Prostate gland (tissue), 2 donors: ENCODE measurements around the gene NTN5. TPM values are rescaled to one million over a fixed set of nuclear protein-coding genes. Genes with fewer than 3 reads are reported as not detected.
A peak's percentile ranks its signal among the peaks of the same experiment; 100 is the strongest.
"Not testable (repeated sequence)": the region's sequence is repeated elsewhere in the genome, so short reads cannot be mapped to it uniquely, and the experiment has no call there.

ENCODE experiments used
- DNase-seq: peaks from one replicate; pipeline ENCODE4 v3.0.0-alpha.2; 2019; ENCODE audit warnings: low spot score
- H3K27ac ChIP-seq, 2 donors: fragments of 200-600 bp; sonication (generic); 2 replicates each; pipeline ENCODE4 v1.5.1; 2017 to 2019
- H3K27me3 ChIP-seq: fragments of 200-600 bp; sonication (generic); replicated peaks from 2 replicates; pipeline ENCODE4 v1.5.1; 2019; ENCODE audit not compliant: insufficient read depth
- H3K36me3 ChIP-seq, 2 donors: fragments of 200-600 bp; sonication (generic); 1 replicate in 1 of 2; 2 replicates in 1 of 2; pipeline versions ENCODE4 v1.5.1 to v1.8.1; 2017 to 2019
- H3K4me1 ChIP-seq: fragments of 200-600 bp; sonication (generic); replicated peaks from 2 replicates; pipeline ENCODE4 v1.5.1; 2019
- H3K4me3 ChIP-seq, 2 donors: fragments of 200-600 bp; sonication (generic); 2 replicates each; pipeline ENCODE4 v1.5.1; 2017 to 2019
- H3K9me3 ChIP-seq: fragments of 200-600 bp; sonication (generic); 2 replicates; pipeline ENCODE4 v1.5.1; 2017
- POLR2A ChIP-seq: fragments of 450-650 bp; IDR thresholded peaks from one replicate; pipeline ENCODE4 v1.6.1; 2016; ENCODE audit warnings: antibody characterized with exemption, mild to moderate bottlenecking
- POLR2AphosphoS5 ChIP-seq: sonication (generic); formaldehyde crosslinking; IDR thresholded peaks from one replicate; pipeline ENCODE4 v1.6.1; 2017; ENCODE audit warnings: antibody characterized with exemption
- WGBS: methylation state at CpG from one replicate; pipeline ENCODE4 v1.1.5; 2018; 5-methylcytosine and 5-hydroxymethylcytosine counted together
- intact Hi-C: fragments of 100-400 bp; cut with DNase I; formaldehyde crosslinking; loops from one replicate; pipeline ENCODE4 v1.14.2; 2022
- total RNA-seq, 2 donors: library from RNA; depleted of rRNA; stranded (reverse); fragments of >200 nt; gene quantifications; one replicate each; pipeline ENCODE4 v1.1.0, GENCODE V29; 2016
- TF ChIP-seq, protein P1 (sequence below), 4 experiments: fragments of 200-600 bp in 2 of 4; fragments of 450-650 bp in 2 of 4; sonication (generic) in 2 of 4; IDR thresholded peaks; 1 replicate in 3 of 4; 2 replicates in 1 of 4; pipeline ENCODE4 v1.5.1; 2016 to 2019; ENCODE audit warnings: antibody characterized with exemption in 4 of 4, mild to moderate bottlenecking in 2 of 4, moderate library complexity in 2 of 4

NTN5 gene
- total RNA-seq, 2 donors from 2014 or later: 0.91 to 2.6 TPM

DNA sequence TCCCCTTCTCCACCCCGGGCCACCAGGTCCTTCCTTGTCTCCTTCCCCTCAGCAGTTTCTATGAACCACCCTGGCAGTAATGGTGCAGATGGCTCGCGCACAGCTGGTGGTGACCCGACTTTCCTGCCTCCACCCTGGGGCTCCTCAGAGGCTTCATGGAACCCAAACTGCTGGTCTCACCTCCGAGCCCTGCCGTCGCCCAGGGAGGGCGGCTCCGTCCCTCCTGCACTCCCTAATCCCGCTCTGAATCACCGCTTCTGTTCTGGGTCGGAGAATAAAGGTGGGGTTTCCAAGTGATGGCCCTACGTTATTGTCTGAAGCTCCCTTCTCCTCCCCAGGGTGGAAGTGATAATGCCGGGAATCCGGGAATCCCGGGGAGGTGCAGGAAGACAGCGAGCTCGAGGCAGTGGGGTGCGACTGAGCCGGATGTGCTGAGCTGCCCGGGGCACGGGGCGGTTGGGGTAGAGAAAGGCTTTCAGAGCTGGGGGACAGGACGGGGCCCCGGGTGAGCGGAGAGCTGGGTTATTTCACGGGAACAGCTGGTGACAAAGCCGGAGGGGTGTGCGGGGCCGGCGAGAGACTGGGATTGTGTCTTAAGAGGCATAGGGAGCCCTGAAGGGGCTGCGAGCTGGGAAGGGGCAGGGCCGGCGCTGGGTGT lies 23.7 kb upstream of the NTN5 start:
- H3K27ac ChIP-seq: no peak overlapping the region
- H3K4me1 ChIP-seq: no peaks in the 10 kb centered on the region
- TF ChIP-seq, protein P1, sequence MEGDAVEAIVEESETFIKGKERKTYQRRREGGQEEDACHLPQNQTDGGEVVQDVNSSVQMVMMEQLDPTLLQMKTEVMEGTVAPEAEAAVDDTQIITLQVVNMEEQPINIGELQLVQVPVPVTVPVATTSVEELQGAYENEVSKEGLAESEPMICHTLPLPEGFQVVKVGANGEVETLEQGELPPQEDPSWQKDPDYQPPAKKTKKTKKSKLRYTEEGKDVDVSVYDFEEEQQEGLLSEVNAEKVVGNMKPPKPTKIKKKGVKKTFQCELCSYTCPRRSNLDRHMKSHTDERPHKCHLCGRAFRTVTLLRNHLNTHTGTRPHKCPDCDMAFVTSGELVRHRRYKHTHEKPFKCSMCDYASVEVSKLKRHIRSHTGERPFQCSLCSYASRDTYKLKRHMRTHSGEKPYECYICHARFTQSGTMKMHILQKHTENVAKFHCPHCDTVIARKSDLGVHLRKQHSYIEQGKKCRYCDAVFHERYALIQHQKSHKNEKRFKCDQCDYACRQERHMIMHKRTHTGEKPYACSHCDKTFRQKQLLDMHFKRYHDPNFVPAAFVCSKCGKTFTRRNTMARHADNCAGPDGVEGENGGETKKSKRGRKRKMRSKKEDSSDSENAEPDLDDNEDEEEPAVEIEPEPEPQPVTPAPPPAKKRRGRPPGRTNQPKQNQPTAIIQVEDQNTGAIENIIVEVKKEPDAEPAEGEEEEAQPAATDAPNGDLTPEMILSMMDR (IDR thresholded peaks at IDR 0.05): no peak
- TF ChIP-seq POLR2AphosphoS5: no peak
- no peak for TF ChIP-seq POLR2A
- WGBS: 13% methylated on average over 33 of the region's 34 CpGs
- no peaks in the 10 kb centered on the region for H3K27me3 ChIP-seq
- no peaks in the 10 kb centered on the region for H3K36me3 ChIP-seq
- intact Hi-C loops: no loop called here
- no peak for DNase-seq
- H3K4me3 ChIP-seq: peak overlapping the region in 1 of 2 donors; percentile 4
- H3K9me3 ChIP-seq: no peaks in the 10 kb centered on the region

DNA sequence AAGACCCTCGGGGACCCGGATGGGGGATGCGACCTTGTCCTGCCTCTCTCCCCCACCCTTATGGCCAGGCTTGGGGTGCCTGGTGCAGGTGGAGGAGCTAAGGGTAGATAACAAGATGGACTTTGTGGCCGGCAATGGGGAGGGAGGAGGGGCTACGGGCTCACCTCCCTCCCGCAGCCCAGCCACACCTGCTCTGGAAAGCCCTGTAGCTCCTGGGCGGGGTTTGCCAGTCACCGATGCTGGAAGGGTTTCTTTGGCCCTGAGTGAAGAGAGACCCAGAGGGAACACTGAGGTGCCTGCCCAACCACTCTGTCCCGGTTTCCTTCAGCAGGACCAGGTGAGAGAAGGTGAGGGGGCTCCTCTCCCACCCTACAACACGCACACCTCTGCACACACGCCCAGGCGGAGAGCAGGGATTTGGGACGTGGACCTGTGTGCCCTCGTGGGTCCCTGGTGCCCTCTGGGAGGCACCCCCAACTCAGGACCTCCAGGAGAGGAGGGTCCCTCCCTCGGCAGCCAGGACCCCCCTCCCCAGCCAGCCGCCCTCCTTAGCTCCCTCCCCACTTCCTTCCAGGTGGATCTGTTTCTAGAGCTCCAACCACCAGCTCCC lies 23.0 kb upstream of the NTN5 start, which contains the start of gene FUT2:
TSS of gene FUT2 (plus strand) at position 229 of the 610 bp plus-strand sequence. CDS start 6,986 bp downstream, outside the sequence.
- TF ChIP-seq, protein P1 (IDR thresholded peaks at IDR 0.05): no peak
- TF ChIP-seq POLR2AphosphoS5: no peak
- TF ChIP-seq POLR2A: peak; percentile 61
- H3K27ac ChIP-seq: no peak within 1 kb of the TSS
- intact Hi-C loops: no loop called here
- no peaks in the 10 kb centered on the region for H3K36me3 ChIP-seq
- no peak for DNase-seq
- WGBS: 30% methylated on average over 15 of the region's 16 CpGs
- H3K4me1 ChIP-seq: no peaks in the 10 kb centered on the region
- no peaks in the 10 kb centered on the region for H3K9me3 ChIP-seq
- H3K4me3 ChIP-seq: peak within 1 kb of the TSS in 1 of 2 donors; percentile 4
- H3K27me3 ChIP-seq: no peaks in the 10 kb centered on the region

DNA sequence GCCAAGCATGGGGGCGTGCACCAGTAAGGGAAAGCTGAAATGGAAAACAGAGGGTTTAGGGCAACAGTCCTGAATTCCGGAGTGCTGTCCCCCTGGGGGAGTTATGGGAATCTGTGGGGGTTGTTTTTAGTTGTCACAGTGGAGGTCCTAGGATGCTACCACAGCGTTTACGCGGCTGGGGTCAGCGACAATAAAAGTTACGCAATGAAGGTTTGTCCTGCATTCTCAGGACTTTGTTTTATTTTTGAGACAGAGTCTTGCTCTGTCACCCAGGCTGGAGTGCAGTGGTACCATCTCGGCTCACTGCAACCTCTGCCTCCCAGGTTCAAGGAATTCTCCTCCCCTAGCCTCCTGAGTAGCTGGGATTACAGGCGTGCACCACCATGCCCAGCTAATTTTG lies 20.8 kb upstream of the NTN5 start:
- H3K4me1 ChIP-seq, H3K36me3 ChIP-seq, H3K27ac ChIP-seq, H3K9me3 ChIP-seq, DNase-seq, intact Hi-C loops, H3K27me3 ChIP-seq, H3K4me3 ChIP-seq: not testable (repeated sequence)
- 88% methylated on average over 9 of the region's 9 CpGs for WGBS

DNA sequence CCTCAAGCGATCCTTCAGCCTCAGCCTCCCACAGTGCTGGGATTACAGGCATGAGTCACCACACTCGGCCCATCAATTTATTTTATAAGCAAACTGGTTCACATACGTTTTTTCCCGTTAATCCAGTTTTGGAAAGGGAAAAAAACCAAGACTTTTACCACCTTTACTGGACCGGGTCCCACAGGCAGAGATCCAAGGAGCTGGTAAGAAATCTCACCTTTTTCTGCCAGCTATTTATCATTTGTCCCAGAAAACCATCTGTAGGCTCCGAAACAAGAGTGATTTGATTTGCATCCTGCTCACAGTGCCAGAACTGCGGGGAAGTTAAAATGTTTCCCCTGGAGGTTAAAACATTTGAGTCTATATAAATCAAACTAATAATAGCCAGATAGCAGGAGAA lies 16.6 kb upstream of the NTN5 start:
- intact Hi-C loops: no loop called here
- peak; percentile 33 for DNase-seq
- Histone ChIP-seq H3K36me3 (no peaks in the 10 kb centered on the region), H3K4me1 (no peaks in the 10 kb centered on the region), H3K9me3 (no peaks in the 10 kb centered on the region), H3K4me3 (no peak overlapping the region), H3K27me3 (no peaks in the 10 kb centered on the region), H3K27ac (peak overlapping the region in 1 of 2 donors; percentile 35)
- WGBS: 31% methylated on average over 7 of the region's 7 CpGs
- TF ChIP-seq POLR2A (no peak), POLR2AphosphoS5 (peak; percentile 35)

DNA sequence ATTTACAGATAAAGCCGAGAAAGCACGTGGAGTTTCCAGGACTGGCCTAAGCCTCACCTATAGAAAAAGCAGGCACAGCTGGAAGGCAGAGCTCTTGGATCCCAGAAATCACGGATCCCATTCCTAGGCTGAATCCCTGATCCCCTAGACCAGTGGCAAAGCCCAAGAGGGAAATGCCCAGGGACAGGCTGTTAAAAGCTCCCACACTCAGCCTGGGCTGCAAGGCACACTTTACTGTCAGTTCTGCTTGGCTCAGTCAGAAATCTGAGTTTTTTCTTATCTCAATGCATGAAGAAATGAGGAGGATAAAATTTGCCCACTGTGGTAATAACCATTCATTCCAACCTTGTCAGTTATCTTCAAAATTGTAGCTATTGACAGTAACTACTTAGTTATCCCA lies 15.0 kb upstream of the NTN5 start:
- Histone ChIP-seq H3K27me3 (no peaks in the 10 kb centered on the region), H3K36me3 (no peaks in the 10 kb centered on the region), H3K4me1 (no peaks in the 10 kb centered on the region), H3K9me3 (no peaks in the 10 kb centered on the region), H3K27ac (no peak overlapping the region), H3K4me3 (no peak overlapping the region)
- intact Hi-C loops: no loop called here
- no peak for DNase-seq
- TF ChIP-seq POLR2AphosphoS5: no peak
- TF ChIP-seq, protein P1 (IDR thresholded peaks at IDR 0.05): no peak
- no peak for TF ChIP-seq POLR2A
- 93% methylated on average over 3 of the region's 3 CpGs for WGBS

DNA sequence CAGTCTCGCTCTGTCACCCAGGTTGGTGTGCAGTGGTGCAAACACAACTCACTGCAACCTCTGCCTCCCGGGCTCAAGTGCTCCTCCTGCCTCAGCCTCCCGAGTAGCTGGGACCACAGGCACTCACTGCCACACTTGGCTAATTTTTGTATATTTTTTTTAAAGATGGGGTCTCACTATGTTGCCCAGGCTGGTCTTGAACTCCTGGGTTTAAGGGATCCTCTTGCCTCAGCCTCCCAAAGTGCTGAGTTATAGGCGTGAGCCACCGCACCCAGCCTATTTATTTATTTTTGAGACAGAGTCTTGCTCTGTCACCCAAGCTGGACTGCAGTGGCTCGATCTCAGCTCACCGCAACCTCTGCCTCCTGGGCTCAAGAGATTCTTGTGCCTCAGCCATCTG lies 13.8 kb upstream of the NTN5 start:
- H3K27me3 ChIP-seq, H3K4me3 ChIP-seq, DNase-seq, H3K4me1 ChIP-seq, H3K9me3 ChIP-seq, H3K36me3 ChIP-seq, H3K27ac ChIP-seq, intact Hi-C loops: not testable (repeated sequence)
- WGBS: 94% methylated on average over 7 of the region's 7 CpGs
